NOMO-1 treated with DMSO at 0.1 percent for 48 hours (cell line): ENCODE data around the gene TGM5.
"Not testable (repeated sequence)": the region's sequence is repeated elsewhere in the genome, so short reads cannot be mapped to it uniquely, and the experiment has no call there.

ENCODE experiments used
- DNase-seq: peaks from one replicate; lab custom pipeline; 2025; ENCODE audit not compliant: unreplicated experiment; lab: John Stamatoyannopoulos, UW

TGM5 gene

GRCh38 chr15:43276563-43277200 lies 10.0 kb upstream of the TGM5 start:
- no peak for DNase-seq

- DNase-seq: no peak
Measured at GRCh38 chr15:43275740-43276562, 9.2 kb upstream of the TGM5 start.

GRCh38 chr15:43274136-43274535 lies 7.4 kb upstream of the TGM5 start:
- no peak for DNase-seq

- DNase-seq: no peak
Measured at GRCh38 chr15:43273243-43273642, 6.5 kb upstream of the TGM5 start.

- not testable (repeated sequence) for DNase-seq
Measured at GRCh38 chr15:43271908-43272307, 5.2 kb upstream of the TGM5 start.

GRCh38 chr15:43270676-43271306 lies 4.1 kb upstream of the TGM5 start:
- DNase-seq: peak; percentile 82

- no peak for DNase-seq
Measured at GRCh38 chr15:43270113-43270665, 3.5 kb upstream of the TGM5 start.

GRCh38 chr15:43268111-43269105 lies 1.7 kb upstream of the TGM5 start:
- DNase-seq: peak; percentile 30

GRCh38 chr15:43267439-43267838 lies 711 bp upstream of the TGM5 start:
- DNase-seq: no peak

- no peak for DNase-seq
Measured at GRCh38 chr15:43266386-43266785, 342 bp downstream of the TGM5 start.

- no peak for DNase-seq
Measured at GRCh38 chr15:43260011-43260615, 6.6 kb downstream of the TGM5 start.

- DNase-seq: no peak
Measured at GRCh38 chr15:43258781-43259180, 7.9 kb downstream of the TGM5 start.

GRCh38 chr15:43256341-43256740 lies 10.4 kb downstream of the TGM5 start:
- DNase-seq: no peak

GRCh38 chr15:43255376-43255775 lies 11.4 kb downstream of the TGM5 start:
- DNase-seq: no peak

- no peak for DNase-seq
Measured at GRCh38 chr15:43253431-43254403, 13.0 kb downstream of the TGM5 start.

- no peak for DNase-seq
Measured at GRCh38 chr15:43251871-43252250, 14.9 kb downstream of the TGM5 start.

GRCh38 chr15:43251185-43251870 lies 15.4 kb downstream of the TGM5 start:
- DNase-seq: no peak

- DNase-seq: peak; percentile 34
Measured at GRCh38 chr15:43250785-43251184, 15.9 kb downstream of the TGM5 start.
